ENCODE measurements around the gene ACKR1.
A peak's percentile ranks its signal among the peaks of the same experiment; 100 is the strongest.

Gene ACKR1

GRCh38 chr1:159211331-159212136, 6.9 kb downstream of the ACKR1 start:
- Histone ChIP-seq H3K27ac (ENCODE audit: low read depth, low read length) (no peak overlapping the region), H3K9me2 (replicated peaks; ENCODE audit: control insufficient read depth, low read length) (no peaks in the 10 kb centered on the region), H3K4me1 (ENCODE audit: control insufficient read depth, low read length) (no peaks in the 10 kb centered on the region), H3K79me2 (ENCODE audit: control insufficient read depth, low read length) (no peaks in the 10 kb centered on the region), H3F3A (ENCODE audit: control insufficient read depth, insufficient read depth) (no peaks in the 10 kb centered on the region), H4K20me1 (ENCODE audit: control insufficient read depth, insufficient read depth, low read depth, low read length) (no peaks in the 10 kb centered on the region), H3K27me3 (ENCODE audit: control insufficient read depth, low read length) (peaks cover 5% of the 10 kb centered on the region; the same call in 1 of the 2 replicates), H3K4me3 (ENCODE audit: low read length) (no peak overlapping the region), H3K4me2 (ENCODE audit: low read length) (no peak overlapping the region), H3K36me3 (ENCODE audit: control insufficient read depth, low read length) (no peaks in the 10 kb centered on the region), H3K9me3 (ENCODE audit: control insufficient read depth, insufficient read depth, low read length) (no peaks in the 10 kb centered on the region)
- TF ChIP-seq CTCF (IDR thresholded peaks at IDR 0.05; ENCODE audit: low read depth, low read length, poor library complexity, severe bottlenecking), result peak; percentile 96
- no peak for TF ChIP-seq EZH2phosphoT487 (IDR thresholded peaks at IDR 0.05; ENCODE audit: borderline replicate concordance, low read length)

- Histone ChIP-seq H3K4me1 (ENCODE audit: control insufficient read depth, low read length) (no peaks in the 10 kb centered on the region), H4K20me1 (ENCODE audit: control insufficient read depth, insufficient read depth, low read depth, low read length) (no peaks in the 10 kb centered on the region), H3K27ac (ENCODE audit: low read depth, low read length) (no peak overlapping the region), H3F3A (ENCODE audit: control insufficient read depth, insufficient read depth) (no peaks in the 10 kb centered on the region), H3K79me2 (ENCODE audit: control insufficient read depth, low read length) (no peaks in the 10 kb centered on the region), H3K9me3 (ENCODE audit: control insufficient read depth, insufficient read depth, low read length) (no peaks in the 10 kb centered on the region), H3K9me2 (replicated peaks; ENCODE audit: control insufficient read depth, low read length) (no peaks in the 10 kb centered on the region), H3K4me2 (ENCODE audit: low read length) (no peak overlapping the region), H3K4me3 (ENCODE audit: low read length) (no peak overlapping the region), H3K36me3 (ENCODE audit: control insufficient read depth, low read length) (no peaks in the 10 kb centered on the region), H3K27me3 (ENCODE audit: control insufficient read depth, low read length) (peaks cover 3% of the 10 kb centered on the region; the same call in 1 of the 2 replicates)
- TF ChIP-seq EZH2phosphoT487 (IDR thresholded peaks at IDR 0.05; ENCODE audit: borderline replicate concordance, low read length), result no peak
- no peak for TF ChIP-seq CTCF (IDR thresholded peaks at IDR 0.05; ENCODE audit: low read depth, low read length, poor library complexity, severe bottlenecking)
Observed at GRCh38 chr1:159212596-159212995, 7.9 kb downstream of the ACKR1 start.

GRCh38 chr1:159214149-159214760, 9.6 kb downstream of the ACKR1 start:
- Histone ChIP-seq H3K4me3 (ENCODE audit: low read length) (no peak overlapping the region), H4K20me1 (ENCODE audit: control insufficient read depth, insufficient read depth, low read depth, low read length) (no peaks in the 10 kb centered on the region), H3K4me1 (ENCODE audit: control insufficient read depth, low read length) (no peaks in the 10 kb centered on the region), H3K27me3 (ENCODE audit: control insufficient read depth, low read length) (0 out of 2 replicates have a peak, but pooled peaks cover 2% of the 10 kb centered on the region), H3K9me2 (replicated peaks; ENCODE audit: control insufficient read depth, low read length) (no peaks in the 10 kb centered on the region), H3K79me2 (ENCODE audit: control insufficient read depth, low read length) (no peaks in the 10 kb centered on the region), H3K4me2 (ENCODE audit: low read length) (no peak overlapping the region), H3K36me3 (ENCODE audit: control insufficient read depth, low read length) (no peaks in the 10 kb centered on the region), H3K9me3 (ENCODE audit: control insufficient read depth, insufficient read depth, low read length) (no peaks in the 10 kb centered on the region), H3F3A (ENCODE audit: control insufficient read depth, insufficient read depth) (no peaks in the 10 kb centered on the region), H3K27ac (ENCODE audit: low read depth, low read length) (no peak overlapping the region)
- peak; percentile 93 for TF ChIP-seq CTCF (IDR thresholded peaks at IDR 0.05; ENCODE audit: low read depth, low read length, poor library complexity, severe bottlenecking)
- TF ChIP-seq EZH2phosphoT487 (IDR thresholded peaks at IDR 0.05; ENCODE audit: borderline replicate concordance, low read length), result no peak
